Effector memory CD4-positive, alpha-beta T cell (primary cell): ENCODE measurements around the gene RBM38.

Experiments used
- DNase-seq, 3 donors: peaks; one replicate each; pipeline ENCODE4 v3.0.0-alpha.2; 2020
- H3K27ac ChIP-seq: 2 replicates; pipeline ENCODE4 v1.7.0; 2013; ENCODE audit warnings: mild to moderate bottlenecking, low read length, moderate library complexity; ENCODE audit not compliant: insufficient read depth, poor library complexity, severe bottlenecking
- H3K27me3 ChIP-seq: replicated peaks from 2 replicates; pipeline ENCODE4 v1.7.0; 2013; ENCODE audit warnings: mild to moderate bottlenecking, low read length; ENCODE audit not compliant: insufficient read depth, control insufficient read depth, poor library complexity, severe bottlenecking
- H3K36me3 ChIP-seq: 2 replicates; pipeline ENCODE4 v1.7.0; 2013; ENCODE audit warnings: mild to moderate bottlenecking, low read length, moderate library complexity; ENCODE audit not compliant: control insufficient read depth, insufficient read depth
- H3K4me1 ChIP-seq: 2 replicates; pipeline ENCODE4 v1.7.0; 2013; ENCODE audit warnings: low read length, mild to moderate bottlenecking; ENCODE audit not compliant: control insufficient read depth, insufficient read depth, poor library complexity, severe bottlenecking
- H3K4me3 ChIP-seq: 2 replicates; pipeline ENCODE4 v1.7.0; 2013; ENCODE audit warnings: low read length, low read depth, mild to moderate bottlenecking; ENCODE audit not compliant: insufficient read depth, poor library complexity, severe bottlenecking
- H3K9me3 ChIP-seq: 2 replicates; pipeline ENCODE4 v1.7.0; 2013; ENCODE audit warnings: mild to moderate bottlenecking, low read length, moderate library complexity; ENCODE audit not compliant: control insufficient read depth

Gene RBM38

GRCh38 chr20:57389695-57390603 lies 1.2 kb upstream of the RBM38 start:
- Histone ChIP-seq H3K36me3 (peaks cover 18% of the 10 kb centered on the region), H3K4me3 (peak overlapping the region; percentile 30), H3K27ac (peak overlapping the region; percentile 71), H3K27me3 (no peaks in the 10 kb centered on the region), H3K9me3 (no peaks in the 10 kb centered on the region), H3K4me1 (peaks cover 41% of the 10 kb centered on the region)
- DNase-seq, result peak; percentile 65 to 74 (median 69)

- DNase-seq, result no peak
- H3K4me3 ChIP-seq, result peak overlapping the region; percentile 85
- peaks cover 56% of the 10 kb centered on the region for H3K4me1 ChIP-seq
- no peaks in the 10 kb centered on the region for H3K27me3 ChIP-seq
- H3K27ac ChIP-seq, result peak overlapping the region; percentile 94
- peaks cover 35% of the 10 kb centered on the region for H3K36me3 ChIP-seq
- H3K9me3 ChIP-seq, result no peaks in the 10 kb centered on the region
Observed at GRCh38 chr20:57391439-57392301, 474 bp downstream of the RBM38 start.

- Histone ChIP-seq H3K27me3 (no peaks in the 10 kb centered on the region), H3K27ac (peak overlapping the region; percentile 94), H3K4me1 (peaks cover 66% of the 10 kb centered on the region), H3K4me3 (peak overlapping the region; percentile 85), H3K9me3 (no peaks in the 10 kb centered on the region), H3K36me3 (peaks cover 39% of the 10 kb centered on the region)
- peak; percentile 82 to 90 (median 87) for DNase-seq
Observed at GRCh38 chr20:57392512-57393271, 1.5 kb downstream of the RBM38 start.

- Histone ChIP-seq H3K36me3 (peaks cover 39% of the 10 kb centered on the region), H3K4me1 (peaks cover 74% of the 10 kb centered on the region), H3K27ac (peak overlapping the region; percentile 94), H3K27me3 (no peaks in the 10 kb centered on the region), H3K9me3 (no peaks in the 10 kb centered on the region), H3K4me3 (peak overlapping the region; percentile 85)
- DNase-seq, result no peak
Observed at GRCh38 chr20:57393321-57394120, 2.3 kb downstream of the RBM38 start.

- Histone ChIP-seq H3K4me3 (peak overlapping the region; percentile 85), H3K27me3 (no peaks in the 10 kb centered on the region), H3K4me1 (peaks cover 81% of the 10 kb centered on the region), H3K27ac (peak overlapping the region; percentile 94), H3K36me3 (peaks cover 39% of the 10 kb centered on the region), H3K9me3 (no peaks in the 10 kb centered on the region)
- DNase-seq, result no peak
Observed at GRCh38 chr20:57394121-57395082, 3.2 kb downstream of the RBM38 start.

GRCh38 chr20:57395111-57395966 lies 4.1 kb downstream of the RBM38 start:
- Histone ChIP-seq H3K4me1 (peaks cover 81% of the 10 kb centered on the region), H3K9me3 (no peaks in the 10 kb centered on the region), H3K36me3 (peaks cover 49% of the 10 kb centered on the region), H3K27ac (peak overlapping the region; percentile 8), H3K4me3 (no peak overlapping the region), H3K27me3 (no peaks in the 10 kb centered on the region)
- DNase-seq, result no peak

- Histone ChIP-seq H3K4me1 (peaks cover 84% of the 10 kb centered on the region), H3K27ac (peak overlapping the region; percentile 90), H3K9me3 (no peaks in the 10 kb centered on the region), H3K36me3 (peaks cover 59% of the 10 kb centered on the region), H3K27me3 (no peaks in the 10 kb centered on the region), H3K4me3 (no peak overlapping the region)
- no peak for DNase-seq
Observed at GRCh38 chr20:57396212-57396983, 5.2 kb downstream of the RBM38 start.
